NCI-H1436 treated with DMSO at 0.1 percent for 48 hours (cell line): ENCODE results near the gene ST6GALNAC1.

Experiments used
- DNase-seq: peaks from one replicate; lab custom pipeline; 2025; lab: John Stamatoyannopoulos, UW

ST6GALNAC1 gene

DNA sequence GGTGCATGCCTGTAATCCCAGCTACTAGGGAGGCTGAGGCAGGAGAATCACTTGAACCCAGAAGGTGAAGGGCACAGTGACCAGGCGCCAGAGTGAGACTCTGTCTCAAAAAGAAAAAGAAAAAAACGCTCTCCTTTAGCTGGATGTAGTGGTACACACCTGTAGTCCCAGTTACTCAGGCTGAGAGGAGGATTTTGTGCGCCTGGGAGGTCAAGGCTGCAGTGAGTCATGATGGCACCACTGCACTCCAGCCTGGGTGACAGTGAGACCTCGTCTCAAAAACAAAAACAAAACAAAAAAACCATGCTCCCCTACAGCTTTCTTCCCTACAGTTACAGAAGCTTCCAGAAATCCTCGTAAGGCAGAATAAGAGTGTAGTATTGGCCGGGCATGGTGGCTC lies 33.1 kb upstream of the ST6GALNAC1 start:
- no peak for DNase-seq

DNA sequence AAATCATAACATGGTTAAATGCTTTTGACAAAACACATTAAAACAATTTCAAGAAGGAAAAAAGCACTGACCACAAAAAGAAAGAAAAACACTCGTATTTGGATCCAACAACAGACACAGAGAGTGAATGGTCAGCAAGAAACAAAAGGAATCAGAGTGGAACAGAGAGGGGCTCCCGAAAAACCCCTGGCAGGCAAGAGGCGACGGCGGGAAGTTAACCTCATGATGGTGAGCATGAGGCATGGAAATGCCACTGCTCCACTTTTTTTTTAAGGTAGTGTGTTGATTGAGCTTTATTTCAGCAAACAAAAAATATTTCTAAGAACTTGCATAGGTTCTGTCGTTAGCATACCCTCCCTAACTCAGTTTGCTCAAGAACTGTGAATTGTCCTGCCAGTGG lies 32.1 kb upstream of the ST6GALNAC1 start:
- DNase-seq = no peak

DNA sequence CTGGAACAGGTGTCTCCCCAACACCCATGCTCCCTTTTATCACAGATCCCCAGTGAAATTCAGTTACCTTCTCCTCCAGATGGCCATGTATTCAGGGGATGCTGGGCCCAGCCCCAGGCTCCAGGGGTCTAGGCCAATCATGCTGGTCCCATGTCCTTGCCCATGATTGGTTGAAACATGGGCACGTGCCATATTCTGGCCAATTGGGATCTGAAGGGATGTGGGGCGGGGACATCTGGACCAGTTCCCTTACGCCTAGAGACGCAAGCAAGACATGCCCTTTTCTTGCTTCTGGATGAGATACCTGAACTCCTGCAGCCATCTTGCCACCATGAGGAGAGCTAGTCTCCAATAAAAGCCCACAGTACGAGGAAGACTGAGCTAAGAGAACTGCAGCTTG lies 31.0 kb upstream of the ST6GALNAC1 start:
- no peak for DNase-seq

DNA sequence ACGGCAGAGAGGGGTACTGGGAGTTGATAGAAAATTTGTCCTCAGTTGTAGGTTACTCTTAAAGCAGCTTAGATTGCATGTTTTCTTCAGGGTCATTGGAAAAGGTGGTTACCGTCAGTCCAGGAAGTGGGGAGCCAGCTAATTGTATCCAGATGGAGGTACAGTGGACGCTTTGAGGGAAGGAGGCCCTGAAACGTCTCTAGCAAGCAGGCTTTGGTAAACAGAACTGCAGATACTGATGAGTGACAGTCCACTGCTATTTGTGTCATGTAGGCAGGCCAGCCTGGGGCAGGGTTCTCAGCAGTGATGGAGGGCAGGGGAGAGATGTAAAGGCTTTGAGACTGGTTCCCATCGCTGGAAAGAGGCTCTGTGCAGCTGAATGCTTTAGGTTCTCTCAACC lies 30.2 kb upstream of the ST6GALNAC1 start:
- DNase-seq = no peak

DNA sequence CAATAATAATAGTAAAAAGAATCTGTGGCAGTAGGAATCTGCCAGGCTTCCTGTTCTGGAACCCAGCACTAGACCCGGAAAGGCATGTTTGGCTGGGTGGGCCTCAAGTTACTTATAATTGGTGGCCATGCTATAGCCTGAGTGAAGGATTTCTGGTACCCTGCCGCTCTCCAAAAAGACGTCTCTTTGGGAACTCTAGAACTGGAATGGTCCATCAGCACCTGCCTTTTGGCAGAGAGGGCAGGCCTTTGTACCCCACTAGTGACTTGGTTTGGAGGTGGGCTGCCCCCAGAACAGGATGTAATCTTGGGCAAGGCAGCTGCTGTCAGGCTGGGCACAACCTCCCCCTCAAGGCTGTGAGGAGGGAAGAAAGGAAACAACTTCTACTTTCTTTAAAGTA lies 29.3 kb upstream of the ST6GALNAC1 start:
- DNase-seq = no peak

DNA sequence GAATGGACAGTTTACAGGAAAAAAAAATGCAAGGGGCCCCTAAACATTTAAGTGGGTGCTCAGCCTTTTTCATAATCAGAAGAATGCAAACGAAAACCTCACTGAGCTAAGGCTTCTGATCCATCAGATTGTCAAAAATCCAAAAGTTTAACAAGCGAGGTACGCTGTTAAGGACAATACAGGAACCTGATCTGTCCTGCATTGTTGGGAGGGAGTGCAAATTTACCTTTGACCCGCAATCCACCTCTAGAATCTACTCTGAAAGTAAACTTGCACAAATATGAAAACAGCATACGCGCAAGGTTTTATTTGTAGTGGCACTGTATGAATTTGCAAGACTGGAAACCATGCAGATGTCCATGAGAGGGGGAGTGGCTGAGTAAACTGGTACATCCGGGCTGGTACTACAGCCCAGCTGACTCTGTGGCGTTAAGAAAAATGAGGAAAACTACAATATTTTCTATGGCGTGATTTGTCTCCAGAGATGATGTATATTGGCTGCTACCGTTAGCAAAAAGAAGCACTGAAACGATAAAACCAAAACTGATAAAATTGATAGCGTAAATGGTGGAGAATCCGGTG lies 28.8 kb upstream of the ST6GALNAC1 start:
- DNase-seq = no peak

DNA sequence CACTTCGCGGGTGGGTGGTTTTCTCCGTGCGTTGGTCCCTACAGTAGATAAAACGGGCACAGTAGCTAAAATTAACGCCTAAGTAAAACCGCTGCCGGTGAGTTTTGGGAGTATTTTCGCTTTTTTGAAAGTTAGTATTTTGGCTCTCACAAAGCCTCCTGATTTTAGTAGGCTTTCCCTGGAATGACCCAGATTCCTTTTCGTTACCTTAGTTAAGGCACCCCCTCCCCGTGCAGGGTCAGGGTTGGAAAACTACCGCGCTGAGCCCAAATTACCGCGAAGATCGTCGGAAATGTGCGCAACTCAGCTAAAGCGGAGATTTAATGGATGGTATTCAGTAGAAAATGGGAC lies 28.3 kb upstream of the ST6GALNAC1 start:
- DNase-seq = no peak

DNA sequence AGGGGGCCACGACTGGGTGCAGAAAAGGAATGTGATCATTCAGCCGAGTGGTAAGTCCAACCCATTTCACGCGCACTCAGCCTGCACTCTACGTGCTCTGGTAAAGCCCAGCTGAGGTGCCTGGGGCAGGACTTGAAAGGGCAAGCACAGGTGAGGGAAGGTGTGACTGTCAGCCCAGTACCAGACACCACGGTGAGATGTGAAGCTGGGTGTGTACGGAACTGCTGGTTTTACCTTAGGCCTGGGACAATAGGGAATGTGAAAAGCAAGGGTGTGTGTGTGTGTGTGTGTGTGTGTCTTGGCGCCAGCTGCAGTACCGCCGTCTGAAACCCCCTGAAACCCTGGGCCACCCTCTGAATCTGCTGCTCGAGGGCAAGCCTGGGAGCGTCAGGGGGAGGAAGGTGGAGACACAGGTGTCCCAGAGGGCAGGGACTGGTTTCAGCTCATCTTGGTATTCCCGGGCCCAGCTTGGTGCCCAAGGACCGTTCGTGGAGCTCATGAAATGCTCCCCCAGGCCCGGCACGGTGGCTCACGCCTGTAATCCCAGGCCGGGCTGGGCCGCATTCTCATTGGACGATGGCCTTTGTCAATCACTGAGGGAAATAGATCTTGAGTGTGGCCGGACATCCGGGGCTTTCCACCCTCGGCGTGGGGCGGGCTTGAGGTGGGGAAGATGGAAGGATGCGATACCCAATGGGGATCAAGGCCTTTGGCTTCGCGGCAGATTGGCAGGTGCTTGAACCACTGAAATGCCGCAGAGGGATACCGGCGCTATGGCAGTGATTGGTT lies 27.8 kb upstream of the ST6GALNAC1 start:
- DNase-seq = peak; percentile 100

DNA sequence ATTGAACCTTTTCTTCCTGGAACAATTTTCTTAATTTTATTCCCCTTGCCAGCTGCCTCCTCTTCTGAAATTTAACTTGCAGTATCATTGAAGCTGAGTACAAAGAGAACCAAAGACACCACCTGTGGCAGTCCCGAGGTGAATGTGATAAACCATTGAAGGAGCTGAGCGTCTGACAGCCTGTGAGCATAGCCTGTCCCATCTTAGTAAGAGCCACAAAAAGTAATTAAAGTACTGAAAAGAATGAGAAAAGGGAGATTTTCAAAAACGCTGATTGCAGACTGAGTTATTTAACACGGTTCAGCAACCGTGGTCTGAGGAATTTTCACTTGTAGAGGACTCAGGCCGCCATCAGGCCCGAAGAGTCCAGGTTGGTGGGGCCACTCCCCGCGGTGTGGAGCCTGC lies 27.2 kb upstream of the ST6GALNAC1 start:
- DNase-seq = peak; percentile 32

DNA sequence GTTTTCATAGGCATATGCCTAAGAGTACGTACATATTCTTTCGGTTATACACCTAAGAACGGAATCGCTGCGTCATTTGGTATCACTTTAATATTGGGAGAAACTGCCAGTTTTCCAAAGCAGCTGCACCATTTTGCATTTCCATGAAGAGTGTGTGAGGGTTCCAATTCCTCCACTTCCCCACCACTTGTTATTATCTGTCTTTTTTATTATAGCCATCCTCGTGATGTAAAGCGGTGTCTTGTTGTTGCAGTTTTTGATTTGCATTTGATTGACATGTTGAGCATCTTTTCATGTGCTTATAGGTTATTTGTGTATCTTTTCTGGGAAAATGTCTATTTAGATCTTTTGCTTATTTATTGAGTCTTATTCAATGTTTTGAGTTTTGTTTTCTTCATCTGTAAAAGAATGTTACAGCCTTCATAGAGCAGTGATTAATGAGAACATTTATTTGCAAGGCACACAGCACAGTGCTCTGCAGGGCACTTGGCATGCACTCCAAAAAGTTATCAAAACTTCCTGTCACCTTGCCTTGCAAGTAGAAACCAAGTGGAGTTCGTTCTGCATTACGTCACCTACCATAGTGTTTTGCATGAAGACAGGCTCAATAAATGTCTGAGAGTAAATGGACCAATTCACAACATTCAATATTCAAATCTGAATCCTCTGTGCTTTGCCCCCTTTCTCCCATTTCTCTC lies 26.6 kb upstream of the ST6GALNAC1 start:
- DNase-seq = no peak

DNA sequence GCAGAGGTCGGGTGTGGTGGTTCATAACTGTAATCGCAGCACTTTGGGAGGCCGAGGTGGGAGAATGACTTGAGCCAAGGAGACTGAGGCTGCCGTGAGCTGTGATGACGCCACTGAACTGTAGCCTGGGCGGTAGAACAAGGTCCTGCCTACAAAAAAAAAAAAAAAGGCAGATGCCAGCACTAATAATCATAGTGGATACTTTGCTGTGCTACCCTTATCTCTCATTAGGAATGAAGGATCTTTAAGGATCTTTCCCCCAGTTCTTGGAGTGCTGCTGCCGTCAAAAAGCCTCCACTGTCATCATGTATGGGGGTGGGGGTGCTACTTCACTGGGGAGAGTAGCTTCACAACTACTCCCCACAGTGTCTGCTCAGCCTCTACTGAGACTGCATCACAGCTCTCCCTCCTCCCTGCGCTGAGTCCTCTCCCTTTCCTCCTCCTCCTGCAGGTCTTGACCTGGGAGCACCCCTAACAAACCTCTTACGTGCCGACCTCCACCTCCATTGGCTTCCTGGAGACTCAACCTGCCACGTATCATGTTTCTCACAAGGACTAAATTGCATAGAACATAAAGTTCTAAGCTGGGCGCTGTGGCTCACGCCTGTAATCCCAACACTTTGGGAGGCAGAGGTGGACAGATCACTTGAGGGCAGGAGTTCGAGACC lies 24.4 kb upstream of the ST6GALNAC1 start:
- no peak for DNase-seq

DNA sequence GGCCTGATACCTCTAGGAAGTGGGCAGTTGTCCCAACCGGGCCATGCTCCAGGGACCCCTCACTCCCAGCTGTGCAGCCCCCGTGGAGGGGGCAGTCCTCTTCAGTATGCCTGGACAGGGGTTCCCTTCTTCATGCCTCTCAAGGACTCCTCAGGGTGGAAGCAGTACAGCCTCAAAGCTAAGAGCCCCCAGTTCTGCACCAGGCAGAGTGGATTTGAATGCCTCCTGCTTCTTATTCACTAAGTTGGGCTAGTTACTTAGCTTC lies 23.9 kb upstream of the ST6GALNAC1 start:
- DNase-seq = no peak

DNA sequence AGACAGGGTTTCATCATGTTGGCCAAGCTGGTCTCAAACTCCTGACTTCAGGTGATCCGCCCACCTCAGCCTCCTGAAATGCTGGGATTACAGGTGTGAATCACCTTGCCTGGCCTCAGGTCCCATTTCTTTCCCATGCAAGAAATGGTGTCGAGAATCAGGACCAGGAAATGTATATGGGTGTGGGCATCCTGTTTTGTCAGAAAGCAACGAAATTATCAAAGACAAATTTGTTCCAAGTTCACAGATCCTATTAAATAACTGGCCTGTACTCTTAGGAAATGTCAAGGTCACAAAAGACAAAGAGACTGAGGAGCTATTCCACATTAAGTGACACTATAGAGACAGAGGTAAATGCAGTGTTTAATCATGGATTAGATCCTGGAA lies 17.1 kb upstream of the ST6GALNAC1 start:
- no peak for DNase-seq

DNA sequence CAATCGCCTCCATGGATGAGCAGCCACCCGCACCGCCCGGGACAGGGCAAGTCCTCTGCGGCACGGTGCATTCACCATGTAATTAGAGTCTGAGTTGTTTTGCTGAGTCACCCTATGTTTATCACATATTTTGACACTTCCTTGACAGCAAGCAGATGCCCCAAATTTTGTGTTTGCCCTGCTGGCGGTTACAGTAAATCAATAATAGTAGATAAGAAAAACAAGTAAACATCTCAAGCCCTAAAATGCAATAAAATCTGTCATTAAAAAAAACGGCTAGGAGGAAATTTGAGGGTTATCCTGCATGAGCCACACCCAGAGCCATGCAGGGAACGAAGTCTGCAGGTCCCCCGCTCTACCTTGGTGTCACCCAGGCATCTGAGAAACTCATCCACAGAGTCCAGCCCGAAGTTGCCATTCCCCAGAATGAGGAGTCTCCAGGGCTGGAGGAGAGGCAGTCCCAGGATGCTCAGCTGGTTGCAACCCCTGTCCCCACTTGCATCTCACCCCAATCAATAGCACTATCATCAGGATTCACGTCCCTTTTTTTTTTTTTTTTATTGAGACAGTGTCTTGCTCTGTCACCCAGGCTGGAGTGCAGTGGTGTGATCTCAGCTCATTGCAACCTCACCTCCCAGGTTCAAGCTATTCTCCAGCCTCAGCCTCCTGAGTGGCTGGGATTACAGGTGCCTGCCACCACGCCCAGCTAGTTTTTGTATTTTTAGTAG lies 16.5 kb upstream of the ST6GALNAC1 start:
- no peak for DNase-seq

DNA sequence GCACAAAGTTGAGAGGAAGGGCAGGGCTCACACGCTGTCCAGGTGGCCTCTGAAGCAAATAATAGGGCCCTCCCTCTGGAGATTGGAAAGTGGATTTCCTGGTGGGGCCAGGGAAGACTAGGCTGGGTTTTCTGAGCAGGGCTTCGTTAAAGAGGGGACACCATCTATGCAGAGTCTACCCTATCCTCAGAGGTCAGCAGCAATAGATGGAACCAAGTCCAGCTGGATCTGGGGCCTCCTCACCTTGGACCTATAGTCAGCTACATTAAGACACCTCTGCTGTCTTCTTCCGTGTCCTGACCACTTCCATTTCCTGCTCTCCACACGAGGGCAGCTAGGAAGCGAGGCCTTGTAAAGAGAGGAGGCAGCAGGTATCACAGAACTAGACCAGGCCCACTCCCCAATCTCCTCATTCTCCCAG lies 14.7 kb upstream of the ST6GALNAC1 start:
- DNase-seq = no peak

DNA sequence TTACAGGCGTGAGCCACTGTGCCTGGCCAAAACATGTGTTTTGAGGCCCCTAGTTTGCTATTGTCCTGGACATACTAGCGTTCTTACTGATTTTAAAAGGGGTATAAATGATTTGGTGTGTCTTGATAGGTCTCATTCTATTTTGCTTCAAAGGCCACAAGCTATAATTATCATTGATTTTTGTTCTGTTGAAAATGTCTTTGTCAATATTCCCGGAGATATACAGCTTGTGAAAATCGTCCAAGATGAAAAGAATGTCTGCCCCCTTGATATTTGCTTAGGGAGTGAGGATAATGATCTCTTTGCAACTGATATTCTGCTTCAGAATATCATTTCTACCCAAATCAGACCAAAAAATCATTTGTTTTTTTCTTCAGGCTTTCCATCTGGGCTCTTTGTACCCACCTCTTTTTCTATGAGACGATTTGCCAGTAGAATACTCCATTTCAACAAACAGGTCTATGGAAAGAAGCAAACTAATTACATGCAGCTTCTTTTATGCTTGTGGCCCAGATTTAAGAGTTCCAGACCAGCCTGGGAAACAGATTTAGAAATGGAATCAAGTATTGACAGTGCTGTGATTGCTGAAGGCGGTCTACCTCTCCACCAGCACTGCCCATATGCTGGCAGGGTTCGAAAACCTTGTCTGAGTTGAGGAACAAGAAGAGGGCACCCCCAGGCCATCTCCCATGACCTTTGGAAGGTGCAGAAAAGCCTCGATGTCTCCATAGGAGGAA lies 14.1 kb upstream of the ST6GALNAC1 start:
- DNase-seq = no peak

DNA sequence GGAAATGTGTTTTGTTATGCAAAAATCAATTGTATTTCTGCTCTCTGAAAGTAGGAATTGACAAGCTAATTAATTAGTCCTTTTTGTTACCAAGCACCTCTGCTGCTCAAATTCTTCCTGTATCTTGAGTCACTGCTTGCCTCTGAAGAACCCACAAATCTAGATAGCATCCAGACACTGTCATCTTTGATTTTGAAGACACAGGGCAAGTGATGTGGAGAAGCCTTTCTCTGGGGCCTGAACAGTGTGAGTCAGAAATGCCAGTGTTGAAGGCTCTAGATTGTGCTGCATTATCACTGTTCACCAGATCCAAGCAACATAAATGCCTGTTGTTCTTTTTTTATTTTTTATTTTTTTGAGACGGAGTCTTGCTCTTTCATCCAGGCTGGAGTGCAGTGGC lies 10.9 kb upstream of the ST6GALNAC1 start:
- DNase-seq = no peak

DNA sequence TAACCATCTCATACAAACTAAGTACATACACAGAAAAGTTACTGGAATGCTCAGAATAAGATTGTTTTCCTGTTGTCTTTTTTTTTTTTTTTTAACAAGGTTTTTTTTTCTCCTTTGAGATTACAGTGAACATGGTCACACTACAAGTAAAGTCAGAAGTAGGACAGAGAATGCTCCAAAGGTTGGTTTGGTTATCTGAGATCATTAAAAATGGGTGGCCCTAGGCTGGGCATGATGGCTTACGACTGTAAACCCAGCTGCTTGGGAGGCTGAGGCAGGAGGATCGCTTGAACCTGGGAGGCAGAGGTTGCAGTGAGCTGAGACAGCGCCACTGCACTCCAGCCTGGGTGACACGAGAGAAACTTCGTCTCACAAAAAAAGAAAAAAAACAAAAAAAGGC lies 6.9 kb upstream of the ST6GALNAC1 start:
- no peak for DNase-seq

DNA sequence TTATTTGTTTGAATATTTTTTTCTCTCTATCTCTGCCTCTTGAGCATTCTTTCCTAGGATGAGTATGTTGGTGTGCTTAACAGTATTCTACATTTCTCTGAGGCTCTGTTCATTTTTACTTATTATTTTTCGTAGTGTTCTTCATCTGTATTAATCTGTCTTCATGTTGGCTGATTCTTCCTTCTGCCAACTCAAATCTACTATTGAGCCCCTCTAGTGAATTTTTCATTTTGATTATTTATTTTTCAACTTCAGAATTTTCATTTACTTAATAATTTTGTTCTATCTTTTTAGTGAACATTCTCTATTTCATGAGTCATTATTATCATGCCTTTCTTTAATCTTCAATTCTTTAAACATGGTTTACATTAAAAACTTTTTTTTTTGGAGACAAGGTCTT lies 3.2 kb upstream of the ST6GALNAC1 start:
- DNase-seq = no peak

DNA sequence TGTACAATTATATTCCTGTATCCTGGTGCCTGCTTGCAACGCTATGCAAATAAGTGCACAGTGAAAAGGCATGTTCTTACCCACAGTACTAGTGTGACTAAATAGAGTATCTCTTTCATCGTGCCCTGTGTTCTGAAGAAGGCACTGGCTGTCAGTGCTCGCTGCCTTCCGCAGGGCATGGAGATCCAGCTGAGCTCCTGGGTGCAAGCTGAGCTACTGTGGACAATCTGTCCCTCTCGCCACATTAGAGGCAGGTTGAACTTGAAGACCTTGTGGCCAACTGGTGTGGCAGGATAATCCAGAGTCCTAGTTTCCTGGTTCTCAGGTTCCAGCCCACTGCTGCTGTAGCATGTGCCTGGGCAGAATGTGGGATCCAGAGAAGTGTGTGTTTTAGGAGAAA lies 1.9 kb upstream of the ST6GALNAC1 start:
- no peak for DNase-seq

DNA sequence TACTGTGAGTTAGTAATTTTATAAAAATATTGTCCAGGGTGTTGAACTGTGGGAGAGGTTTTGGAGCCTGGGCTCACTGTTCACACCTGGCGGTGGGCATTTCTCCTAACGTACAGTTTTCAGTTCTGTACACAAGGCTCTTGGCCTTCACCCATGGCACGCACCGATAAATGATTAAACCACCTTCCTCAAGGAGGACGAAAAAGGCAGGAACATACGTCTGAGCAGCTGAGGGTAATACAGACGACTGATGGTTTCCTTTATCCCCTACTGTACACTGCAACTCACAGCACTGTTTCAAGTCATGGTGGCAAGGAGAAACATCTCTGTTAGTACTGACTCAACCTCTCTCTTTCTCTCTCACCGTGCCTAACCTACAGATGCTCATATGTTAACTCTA lies 1.4 kb upstream of the ST6GALNAC1 start:
- DNase-seq = no peak

DNA sequence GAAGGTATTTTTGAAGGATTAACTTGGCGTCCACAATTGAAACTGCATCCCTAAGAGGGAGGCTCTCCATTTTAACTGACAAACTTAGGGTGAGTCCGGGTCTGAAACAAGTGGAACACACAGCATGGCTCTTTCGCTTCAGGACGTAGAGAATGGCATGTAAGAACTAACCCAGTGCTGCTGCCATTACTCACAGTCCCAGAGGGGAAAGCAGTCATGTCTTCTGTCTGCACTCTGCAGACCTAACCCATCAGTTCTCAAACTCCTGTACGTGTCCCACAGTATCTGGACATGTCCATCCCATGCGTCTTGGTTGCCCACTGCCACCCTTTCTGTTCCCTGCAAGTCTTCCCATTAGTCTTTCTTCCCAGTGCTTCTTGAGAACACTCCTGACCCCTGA lies 563 bp downstream of the ST6GALNAC1 start:
- no peak for DNase-seq
